ENCODE measurements around the gene LCE1F. TPM values are rescaled to one million over a fixed set of nuclear protein-coding genes. Genes with fewer than 3 reads are reported as not detected.

The LCE1F gene
- total RNA-seq, 1 donor from 2014 or later, result not detected

DNA sequence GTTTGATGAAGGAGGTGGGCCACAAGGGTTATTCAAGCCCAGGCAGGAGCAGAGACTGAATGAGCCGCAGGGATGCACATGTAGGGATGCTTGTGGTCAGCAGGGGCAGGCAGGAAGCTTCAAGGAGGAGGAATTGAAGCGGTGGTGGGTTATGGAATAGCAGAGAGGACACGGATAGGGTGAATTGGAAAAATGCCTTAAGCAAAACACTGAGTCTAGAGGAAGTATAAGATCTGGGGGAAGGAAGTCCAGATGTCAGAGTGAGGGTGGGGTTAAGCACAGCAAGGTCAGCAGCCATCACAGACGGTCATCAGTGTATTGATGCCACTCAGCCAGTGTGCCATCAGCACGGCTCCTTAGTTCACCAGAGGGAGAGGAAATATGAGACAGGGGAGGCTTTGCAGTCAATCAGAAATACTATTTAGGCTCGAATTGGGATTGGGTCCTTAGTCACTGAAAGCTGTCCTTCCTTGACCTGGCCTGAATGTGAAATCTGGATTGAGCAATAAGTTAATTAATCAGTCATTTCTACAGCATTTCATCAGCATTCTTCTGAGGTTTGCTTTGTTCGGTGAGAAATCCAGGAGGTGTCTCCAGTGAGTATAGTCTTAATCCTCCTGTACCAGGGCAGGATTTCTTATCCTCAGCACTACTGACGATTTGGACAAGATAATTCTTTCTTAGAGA is 6.0 kb upstream of the LCE1F start:
- intact Hi-C loops (cut with DNase I), result no loop called here
- no peak for DNase-seq (ENCODE audit: low spot score)

GRCh38 chr1:152770411-152770810 is 4.5 kb upstream of the LCE1F start:
- intact Hi-C loops (cut with DNase I), result no loop called here
- no peak for DNase-seq (ENCODE audit: low spot score)

- no peak for DNase-seq (ENCODE audit: low spot score)
- intact Hi-C loops (cut with DNase I), result no loop called here
Observed at GRCh38 chr1:152776361-152776760, 1.4 kb downstream of the LCE1F start.

GRCh38 chr1:152777510-152778137 is 2.7 kb downstream of the LCE1F start:
- intact Hi-C loops (cut with DNase I), result no loop called here
- DNase-seq (ENCODE audit: low spot score), result no peak

GRCh38 chr1:152783095-152783494 is 8.2 kb downstream of the LCE1F start:
- intact Hi-C loops (cut with DNase I), result no loop called here
- no peak for DNase-seq (ENCODE audit: low spot score)

- DNase-seq (ENCODE audit: low spot score), result no peak
- intact Hi-C loops (cut with DNase I), result no loop called here
Observed at GRCh38 chr1:152786077-152786476, 11.1 kb downstream of the LCE1F start, which contains the start of gene LCE1E. Gene LCE1E, plus strand, starts transcription at chr1:152786257. Its CDS starts 1,043 bp downstream, at chr1:152787300.

DNA sequence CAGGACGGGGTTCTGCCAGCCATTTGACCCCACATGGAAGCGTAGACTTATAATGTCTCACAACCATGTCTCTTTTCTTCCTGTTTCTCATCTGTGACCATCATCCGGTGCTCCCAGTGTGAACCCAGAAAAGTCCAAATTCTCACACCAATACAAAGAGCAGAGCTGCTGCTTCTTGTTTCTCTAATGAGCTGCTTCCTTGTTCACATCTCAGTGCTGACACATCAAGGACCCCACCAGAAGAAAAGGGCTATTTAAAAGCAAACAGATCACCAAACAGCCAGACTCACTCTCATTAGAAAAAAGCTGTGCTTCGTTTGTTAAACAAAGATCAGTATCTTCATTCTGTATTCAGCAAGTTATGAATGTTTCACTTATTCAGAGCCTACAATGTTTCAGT is 20.7 kb downstream of the LCE1F start:
- DNase-seq (ENCODE audit: low spot score), result no peak
- intact Hi-C loops (cut with DNase I), result no loop called here

- no peak for DNase-seq (ENCODE audit: low spot score)
- intact Hi-C loops (cut with DNase I), result no loop called here
Observed at GRCh38 chr1:152796421-152796820, 21.5 kb downstream of the LCE1F start, which contains the start of gene LCE1D. Gene LCE1D, plus strand, starts transcription at chr1:152796721. Its CDS starts 1,074 bp downstream, at chr1:152797795.

DNA sequence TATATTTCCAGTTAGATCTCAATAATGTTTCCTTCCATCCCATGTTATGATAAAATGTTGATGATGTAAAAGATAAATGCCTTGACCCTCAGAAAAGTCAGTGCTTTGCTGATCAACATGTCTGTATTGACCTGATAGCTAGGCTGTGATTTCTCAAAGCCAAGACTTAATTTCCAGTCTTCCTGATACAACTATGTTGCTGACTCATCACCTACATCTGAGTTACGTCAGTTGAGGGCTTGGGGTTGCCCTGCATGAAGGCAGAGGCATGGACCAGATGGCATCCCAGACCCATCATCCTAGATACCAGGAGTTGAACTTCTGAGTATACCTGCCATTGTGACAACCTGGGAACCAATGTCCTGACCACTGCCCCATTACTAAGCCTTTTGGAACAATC is 26.4 kb downstream of the LCE1F start:
- intact Hi-C loops (cut with DNase I), result no loop called here
- DNase-seq (ENCODE audit: low spot score), result no peak

DNA sequence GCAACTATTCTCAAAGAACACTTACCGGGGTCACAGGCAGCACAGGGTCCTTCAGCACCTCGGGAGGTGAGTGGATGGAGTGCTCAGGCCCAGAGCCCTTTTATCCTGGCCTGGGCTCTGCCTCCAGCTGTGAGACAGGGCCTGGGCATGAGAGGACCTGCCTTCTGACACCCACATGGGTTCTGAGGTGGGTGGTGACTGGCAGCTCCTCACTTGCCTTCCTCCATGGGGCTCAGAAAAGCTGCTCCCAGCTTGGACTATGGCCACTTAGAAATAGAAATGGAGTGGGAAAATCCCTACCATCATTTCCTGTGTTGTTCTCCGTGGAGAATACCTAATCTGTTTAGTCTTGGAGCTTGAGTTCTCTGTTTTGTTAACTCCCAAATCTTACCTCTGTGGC is 31.6 kb downstream of the LCE1F start, which contains the start of gene LCE1C:
TSS of gene LCE1C (minus strand) at position 76 of the 400 bp plus-strand sequence. CDS start 1,173 bp downstream, outside the sequence.
- DNase-seq (ENCODE audit: low spot score), result no peak
- intact Hi-C loops (cut with DNase I), result no loop called here

- DNase-seq (ENCODE audit: low spot score), result no peak
- intact Hi-C loops (cut with DNase I), result no loop called here
Observed at GRCh38 chr1:152811050-152811449, 36.1 kb downstream of the LCE1F start.

DNA sequence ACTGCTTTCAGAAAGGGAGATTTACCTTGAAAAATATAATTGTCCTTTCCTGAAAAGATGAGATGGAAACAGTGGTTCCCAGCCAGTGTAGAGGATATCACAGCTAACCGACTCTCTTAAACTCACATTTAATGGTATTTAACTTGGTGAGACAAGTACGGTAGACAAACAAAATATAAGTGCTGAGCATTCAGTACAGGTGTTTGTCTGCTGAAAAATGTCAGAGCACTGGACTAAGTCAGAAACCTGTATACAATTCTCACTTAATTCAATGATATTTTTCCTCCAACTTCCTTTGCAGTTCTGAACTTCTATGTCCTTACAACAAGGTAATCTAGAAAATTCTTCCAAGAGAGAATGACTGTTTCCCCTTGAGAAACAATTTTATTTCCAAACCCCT is 36.7 kb downstream of the LCE1F start, which contains the start of gene LCE1B:
TSS of gene LCE1B (plus strand) at position 301 of the 400 bp plus-strand sequence. CDS start 476 bp downstream, outside the sequence.
- intact Hi-C loops (cut with DNase I), result no loop called here
- DNase-seq (ENCODE audit: low spot score), result no peak

DNA sequence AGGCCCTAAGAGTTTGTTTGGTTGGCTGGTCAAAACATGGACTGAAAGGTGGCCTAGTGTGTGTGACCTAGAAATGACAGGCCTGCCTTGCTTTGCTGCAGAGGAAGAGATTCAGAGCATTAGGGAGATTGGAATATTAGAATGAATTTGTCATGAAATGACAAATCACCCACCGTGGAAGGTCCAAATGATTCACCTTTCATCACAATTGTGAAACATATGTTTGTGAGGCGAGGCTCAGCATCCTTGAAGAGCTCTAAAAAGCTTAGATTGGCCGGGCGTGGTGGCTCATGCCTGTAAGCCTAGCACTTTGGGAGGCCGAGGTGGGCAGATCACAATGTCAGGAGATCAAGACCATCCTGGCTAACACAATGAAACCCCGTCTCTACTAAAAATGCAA is 42.4 kb downstream of the LCE1F start:
- no peak for DNase-seq (ENCODE audit: low spot score)
- intact Hi-C loops (cut with DNase I), result no loop called here

DNA sequence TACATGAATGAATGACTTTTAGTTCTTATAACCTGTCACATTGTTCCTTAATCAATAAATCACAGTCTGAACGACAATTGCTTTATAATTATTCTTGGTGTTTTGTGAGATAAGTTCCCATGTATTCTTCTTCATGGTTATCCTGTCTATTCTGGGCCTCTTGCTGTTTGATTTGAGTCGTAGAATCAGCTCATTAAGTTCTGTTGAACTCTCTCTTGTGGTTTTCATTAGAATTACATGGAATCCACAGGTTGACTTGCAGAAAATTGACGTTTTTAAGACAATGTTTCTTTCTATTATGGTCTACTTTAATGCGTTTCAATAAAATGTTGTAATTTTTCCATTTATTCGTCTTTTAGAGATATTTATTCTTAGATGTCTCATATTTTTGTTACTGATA is 48.4 kb downstream of the LCE1F start:
- DNase-seq (ENCODE audit: low spot score), result no peak
- intact Hi-C loops (cut with DNase I), result no loop called here

DNA sequence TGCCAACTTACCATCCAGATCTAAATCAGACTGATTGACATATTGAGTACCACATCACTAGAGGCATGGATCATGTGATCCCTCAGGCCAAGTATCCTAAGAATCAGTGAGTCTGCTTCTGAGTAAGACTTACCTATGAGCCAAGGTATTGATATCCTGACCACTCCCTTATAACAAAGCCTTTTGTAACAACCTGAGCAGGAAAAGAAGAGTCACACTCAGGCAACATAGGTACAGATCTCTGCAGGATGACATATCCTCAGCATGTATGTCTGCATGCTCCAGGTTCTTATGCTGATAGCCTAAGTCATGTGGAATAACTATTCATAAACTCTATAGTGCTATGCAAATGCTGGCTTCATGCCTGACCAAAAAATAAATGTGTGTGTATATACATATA is 50.0 kb downstream of the LCE1F start:
- no peak for DNase-seq (ENCODE audit: low spot score)

More for the DNA sequence above, 50.0 kb downstream of the LCE1F start:
- intact Hi-C loops (cut with DNase I), result no loop called here

Other genes starting within 250 kb of the LCE1F start
- gene LCE3E, start 208.4 kb upstream of the LCE1F start, total RNA-seq, result not detected
- gene LCE3D, start 194.6 kb upstream of the LCE1F start, total RNA-seq, result not detected
- not detected for gene LCE3C, start 174.9 kb upstream of the LCE1F start, total RNA-seq
- gene LCE3B, start 161.3 kb upstream of the LCE1F start, total RNA-seq, result not detected
- not detected for gene LCE3A, start 152.0 kb upstream of the LCE1F start, total RNA-seq
- gene LCE2D, start 111.8 kb upstream of the LCE1F start, total RNA-seq, result not detected
- not detected for gene LCE2C, start 99.9 kb upstream of the LCE1F start, total RNA-seq
- gene LCE2B, start 89.0 kb upstream of the LCE1F start, total RNA-seq, result not detected
- gene LCE2A, start 76.8 kb upstream of the LCE1F start, total RNA-seq, result not detected
- gene LCE4A, start 67.0 kb upstream of the LCE1F start, total RNA-seq, result not detected
- gene KPRP, start 17.1 kb upstream of the LCE1F start, total RNA-seq, result not detected
- not detected for gene LCE1E, start 11.1 kb downstream of the LCE1F start, total RNA-seq
- gene LCE1D, start 21.6 kb downstream of the LCE1F start, total RNA-seq, result not detected
- not detected for gene LCE1C, start 31.5 kb downstream of the LCE1F start, total RNA-seq
- gene LCE1B, start 36.8 kb downstream of the LCE1F start, total RNA-seq, result not detected
- gene LCE1A, start 52.3 kb downstream of the LCE1F start, total RNA-seq, result not detected
- gene LCE6A, start 67.7 kb downstream of the LCE1F start, total RNA-seq, result not detected
- not detected for gene LCE7A, start 84.9 kb downstream of the LCE1F start, total RNA-seq
- not detected for gene SMCP, start 103.2 kb downstream of the LCE1F start, total RNA-seq
- gene IVL, start 133.4 kb downstream of the LCE1F start, total RNA-seq, result not detected
- not detected for gene SPRR5, start 172.1 kb downstream of the LCE1F start, total RNA-seq
- gene SPRR4, start 195.5 kb downstream of the LCE1F start, total RNA-seq, result not detected
- gene SPRR1A, start 208.9 kb downstream of the LCE1F start, total RNA-seq, result not detected
- not detected for gene SPRR3, start 226.6 kb downstream of the LCE1F start, total RNA-seq